G401.6 (cell line): Measurements from ENCODE around the gene SLC34A2.

ENCODE experiments used
- FAIRE-seq: peaks from 2 replicates; lab custom pipeline; 2012; peaks lifted over from hg19 to GRCh38; lab: Jason Lieb, UNC

Gene SLC34A2

GRCh38 chr4:25662306-25662705 lies 6.7 kb downstream of the SLC34A2 start:
- FAIRE-seq: no peak

- no peak for FAIRE-seq
These were observed 8.1 kb downstream of the SLC34A2 start for GRCh38 chr4:25663781-25664180.

DNA sequence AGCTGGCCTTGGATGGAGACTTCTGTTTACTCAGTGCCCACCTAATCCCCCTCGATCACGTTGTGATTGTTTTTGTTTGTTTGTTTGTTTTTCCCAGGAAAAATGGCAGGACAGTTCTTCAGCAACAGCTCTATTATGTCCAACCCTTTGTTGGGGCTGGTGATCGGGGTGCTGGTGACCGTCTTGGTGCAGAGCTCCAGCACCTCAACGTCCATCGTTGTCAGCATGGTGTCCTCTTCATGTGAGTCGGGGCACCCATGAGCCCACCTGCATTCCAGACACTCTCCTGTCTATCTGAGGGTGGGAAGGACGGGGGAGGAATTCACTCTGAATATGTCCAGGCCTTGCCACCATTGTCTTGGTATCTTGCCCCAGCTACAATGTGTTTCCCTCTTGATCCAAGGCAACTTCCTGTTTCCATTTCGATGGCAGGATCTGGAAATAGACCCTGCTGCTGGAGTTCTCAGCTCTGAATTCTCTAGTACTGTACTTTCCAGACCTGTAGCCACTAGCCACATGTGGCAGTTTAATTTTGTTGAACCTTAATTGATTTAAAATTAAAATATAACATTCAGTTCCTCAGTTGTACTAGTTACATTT lies 10.5 kb downstream of the SLC34A2 start:
- no peak for FAIRE-seq

DNA sequence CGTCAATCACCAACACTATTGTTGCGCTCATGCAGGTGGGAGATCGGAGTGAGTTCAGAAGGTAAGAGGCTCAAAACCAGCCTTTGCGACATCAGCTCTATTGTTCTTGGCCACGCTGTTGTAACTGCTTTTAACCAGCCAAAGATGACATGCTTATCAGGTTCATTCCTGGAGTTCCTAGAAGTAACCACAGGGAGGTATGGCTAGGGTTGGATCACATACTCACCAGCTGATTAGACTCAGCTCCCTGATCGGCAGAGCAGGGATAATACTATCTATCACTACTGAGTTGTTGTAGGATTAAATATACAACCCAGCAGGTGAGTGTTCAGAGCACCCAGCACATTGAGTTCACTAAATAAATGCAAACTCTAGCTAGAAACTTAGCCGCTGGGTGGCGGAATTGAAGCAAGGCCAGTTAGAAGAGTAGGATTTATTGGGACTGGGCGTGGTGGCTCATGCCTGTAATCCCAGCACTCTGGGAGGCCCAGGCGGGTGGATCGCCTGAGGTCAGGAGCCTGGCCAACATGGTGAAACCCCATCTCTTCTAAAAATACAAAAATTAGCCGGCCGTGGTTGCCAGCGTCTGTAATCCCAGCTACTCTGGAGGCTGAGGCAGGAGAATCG lies 12.4 kb downstream of the SLC34A2 start:
- FAIRE-seq: no peak

DNA sequence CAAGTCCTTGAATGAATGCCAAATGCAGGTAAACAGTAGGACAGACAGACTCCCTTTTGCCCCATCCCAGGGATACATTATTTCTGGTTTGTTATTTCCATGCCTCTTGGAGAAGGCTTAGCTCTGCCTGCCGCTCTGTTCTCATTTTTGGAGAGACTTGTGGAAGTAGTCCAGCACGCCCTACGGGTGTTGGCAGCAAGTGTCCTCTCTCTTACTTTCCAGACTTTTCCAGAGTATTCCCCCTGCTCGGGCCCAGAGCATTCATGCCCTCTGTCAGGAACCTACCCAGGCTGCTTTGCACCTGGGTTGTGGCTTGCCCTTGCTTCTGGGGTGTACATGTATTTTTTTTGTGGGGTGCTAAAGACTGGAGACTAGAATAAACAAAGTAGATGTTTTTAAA lies 15.3 kb downstream of the SLC34A2 start:
- FAIRE-seq: no peak

GRCh38 chr4:25672756-25673155 lies 17.1 kb downstream of the SLC34A2 start:
- no peak for FAIRE-seq

DNA sequence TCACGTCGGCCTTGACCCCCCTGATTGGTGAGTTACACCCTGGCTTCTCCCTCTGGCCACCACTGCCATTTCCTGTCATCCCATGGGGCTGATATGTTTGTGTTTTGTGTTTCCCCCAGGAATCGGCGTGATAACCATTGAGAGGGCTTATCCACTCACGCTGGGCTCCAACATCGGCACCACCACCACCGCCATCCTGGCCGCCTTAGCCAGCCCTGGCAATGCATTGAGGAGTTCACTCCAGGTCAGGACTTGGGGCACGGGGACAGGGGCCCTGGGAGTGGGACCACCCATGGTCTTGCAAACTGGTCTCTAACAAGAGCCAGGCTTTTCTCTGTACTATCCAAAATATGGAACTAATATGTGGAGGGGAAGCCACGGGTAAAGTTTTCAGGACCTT lies 18.7 kb downstream of the SLC34A2 start:
- no peak for FAIRE-seq

GRCh38 chr4:25676221-25676620 lies 20.6 kb downstream of the SLC34A2 start:
- FAIRE-seq: no peak

DNA sequence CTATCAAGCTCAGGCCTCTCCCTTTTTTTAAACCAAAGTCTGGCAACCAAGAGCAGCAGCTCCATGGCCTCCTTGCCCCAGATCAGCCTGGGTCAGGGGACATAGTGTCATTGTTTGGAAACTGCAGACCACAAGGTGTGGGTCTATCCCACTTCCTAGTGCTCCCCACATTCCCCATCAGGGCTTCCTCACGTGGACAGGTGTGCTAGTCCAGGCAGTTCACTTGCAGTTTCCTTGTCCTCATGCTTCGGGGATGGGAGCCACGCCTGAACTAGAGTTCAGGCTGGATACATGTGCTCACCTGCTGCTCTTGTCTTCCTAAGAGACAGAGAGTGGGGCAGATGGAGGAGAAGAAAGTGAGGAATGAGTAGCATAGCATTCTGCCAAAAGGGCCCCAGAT lies 21.5 kb downstream of the SLC34A2 start:
- FAIRE-seq: no peak

DNA sequence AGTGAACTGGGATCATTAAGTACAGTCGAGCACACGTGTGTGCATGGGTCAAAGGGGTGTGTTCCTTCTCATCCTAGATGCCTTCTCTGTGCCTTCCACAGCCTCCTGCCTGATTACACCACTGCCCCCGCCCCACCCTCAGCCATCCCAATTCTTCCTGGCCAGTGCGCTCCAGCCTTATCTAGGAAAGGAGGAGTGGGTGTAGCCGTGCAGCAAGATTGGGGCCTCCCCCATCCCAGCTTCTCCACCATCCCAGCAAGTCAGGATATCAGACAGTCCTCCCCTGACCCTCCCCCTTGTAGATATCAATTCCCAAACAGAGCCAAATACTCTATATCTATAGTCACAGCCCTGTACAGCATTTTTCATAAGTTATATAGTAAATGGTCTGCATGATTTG lies 22.3 kb downstream of the SLC34A2 start:
- FAIRE-seq: no peak

- FAIRE-seq: no peak
These were observed 32.1 kb downstream of the SLC34A2 start for GRCh38 chr4:25687773-25688172.

GRCh38 chr4:25694466-25694865 lies 38.8 kb downstream of the SLC34A2 start:
- no peak for FAIRE-seq

GRCh38 chr4:25696409-25696808 lies 40.8 kb downstream of the SLC34A2 start:
- FAIRE-seq: no peak

GRCh38 chr4:25697516-25697915 lies 41.9 kb downstream of the SLC34A2 start:
- FAIRE-seq: no peak

DNA sequence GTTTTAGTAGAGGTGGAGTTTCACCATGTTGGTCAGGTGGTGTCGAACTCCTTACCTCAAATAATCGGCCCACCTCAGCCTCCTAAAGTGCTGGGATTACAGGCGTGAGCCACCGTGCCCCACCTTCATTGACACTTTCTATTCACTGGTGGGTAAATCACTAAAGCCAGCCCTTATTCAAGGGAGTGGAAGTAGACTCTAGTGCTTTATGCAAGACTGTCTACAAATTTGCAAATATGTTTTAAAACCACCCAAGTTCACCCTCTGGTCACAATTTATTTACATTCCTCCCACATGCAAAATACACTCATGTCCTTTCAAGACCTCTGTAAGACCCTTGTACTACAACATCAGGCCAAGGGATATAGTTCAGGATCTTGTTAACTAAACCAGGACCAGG lies 45.0 kb downstream of the SLC34A2 start:
- no peak for FAIRE-seq

- no peak for FAIRE-seq
These were observed 47.2 kb downstream of the SLC34A2 start for GRCh38 chr4:25702848-25703247.

- FAIRE-seq: no peak
These were observed 48.2 kb downstream of the SLC34A2 start for GRCh38 chr4:25703731-25704388.

- no peak for FAIRE-seq
These were observed 48.9 kb downstream of the SLC34A2 start for GRCh38 chr4:25704516-25704915.

DNA sequence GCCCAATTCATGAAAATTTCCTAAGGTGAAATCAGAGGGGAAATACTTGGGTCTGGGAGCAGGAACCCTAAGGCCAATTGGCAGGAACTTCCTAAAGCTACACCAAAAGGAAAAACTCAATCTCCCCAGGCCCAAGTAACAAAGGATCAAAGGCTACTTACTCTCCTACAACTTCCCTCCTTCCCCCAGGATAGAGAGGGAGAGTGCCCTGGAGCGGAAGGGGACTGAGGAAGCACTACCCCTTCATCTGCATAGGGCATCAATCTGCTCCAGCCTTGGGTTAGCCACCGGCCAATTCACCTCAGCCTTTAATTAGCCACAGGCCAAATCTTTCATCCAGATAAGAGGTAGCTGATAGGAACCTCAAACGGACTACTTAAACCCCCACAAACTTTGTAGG lies 55.0 kb downstream of the SLC34A2 start:
- FAIRE-seq: no peak

DNA sequence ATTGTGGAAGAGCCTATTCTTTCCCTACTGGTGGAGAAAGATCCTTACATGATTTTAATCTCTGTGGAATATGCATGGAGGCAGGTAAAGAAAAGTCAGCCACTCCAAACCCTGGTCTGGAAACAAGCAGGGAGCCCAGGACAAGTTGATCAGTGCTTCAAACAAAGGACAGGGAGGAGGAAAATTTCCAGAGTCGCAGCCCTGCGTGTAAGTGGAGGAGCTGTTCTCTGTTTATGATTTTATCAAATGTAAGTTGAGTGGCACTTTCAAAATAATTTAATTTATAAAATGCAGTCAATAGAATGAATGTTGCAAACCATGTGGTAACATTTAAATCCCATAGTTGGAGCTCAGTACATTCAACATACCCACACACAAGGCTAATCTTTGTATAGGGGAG lies 57.0 kb downstream of the SLC34A2 start:
- FAIRE-seq: no peak

DNA sequence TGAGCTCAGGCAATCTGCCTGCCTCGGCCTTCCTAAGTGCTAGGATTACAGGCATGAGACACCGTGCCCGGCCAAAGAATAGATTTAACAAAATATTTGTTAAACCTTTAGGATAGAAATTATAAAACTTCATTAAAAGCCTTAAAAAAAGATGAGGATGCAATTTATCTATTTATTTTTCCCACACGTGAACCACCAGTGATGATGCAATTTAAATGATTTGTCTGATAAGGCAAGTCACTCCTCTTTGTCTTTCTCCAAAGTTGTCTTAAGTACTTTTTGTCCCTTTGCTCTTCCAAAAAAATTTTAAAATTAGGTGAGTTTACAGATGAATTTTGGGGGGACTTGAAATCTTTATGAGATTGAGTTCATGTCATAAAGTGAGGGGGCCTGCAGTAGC lies 58.2 kb downstream of the SLC34A2 start:
- FAIRE-seq: no peak

DNA sequence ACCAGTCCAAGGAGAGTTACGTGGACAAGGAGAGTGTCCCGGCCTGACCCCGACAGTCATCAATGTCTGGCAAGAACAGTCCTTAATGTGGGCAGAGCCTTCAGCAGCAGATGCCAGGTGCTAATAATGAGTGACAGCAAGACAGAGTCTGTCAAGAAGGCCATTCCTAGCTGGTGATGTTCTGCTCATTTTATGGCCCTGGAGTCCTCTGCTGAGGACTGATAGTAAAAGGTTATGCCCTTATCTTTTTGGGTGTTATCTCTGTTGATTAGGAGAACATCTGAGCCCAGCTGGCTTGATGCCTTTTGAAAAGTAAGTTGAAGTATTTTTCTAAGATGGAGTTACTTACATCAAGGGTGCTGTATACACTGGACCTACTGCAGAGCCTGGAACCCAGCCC lies 67.3 kb downstream of the SLC34A2 start:
- FAIRE-seq: no peak

- no peak for FAIRE-seq
These were observed 67.8 kb downstream of the SLC34A2 start for GRCh38 chr4:25723409-25723808.

DNA sequence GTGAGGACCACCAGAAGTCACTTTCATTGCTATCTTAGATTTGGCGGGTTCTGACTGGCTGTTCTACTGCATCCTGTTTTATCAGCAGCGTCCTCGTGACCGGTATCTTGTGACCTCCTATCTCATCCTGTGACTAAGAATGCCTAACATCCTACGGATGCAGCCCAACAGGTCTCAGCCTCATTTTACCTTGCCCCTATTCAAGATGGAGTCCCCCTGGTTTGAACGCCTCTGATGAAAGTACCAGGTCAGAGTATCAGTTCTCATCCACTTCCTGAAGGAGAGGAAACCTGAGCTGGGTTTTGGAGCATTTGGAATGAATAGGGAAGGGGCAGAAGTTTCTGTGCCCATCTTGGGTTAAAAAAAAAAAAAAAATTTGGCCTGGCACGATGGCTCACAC lies 70.2 kb downstream of the SLC34A2 start:
- no peak for FAIRE-seq
